ENCODE data around the gene MAP1LC3B.

Gene MAP1LC3B

DNA sequence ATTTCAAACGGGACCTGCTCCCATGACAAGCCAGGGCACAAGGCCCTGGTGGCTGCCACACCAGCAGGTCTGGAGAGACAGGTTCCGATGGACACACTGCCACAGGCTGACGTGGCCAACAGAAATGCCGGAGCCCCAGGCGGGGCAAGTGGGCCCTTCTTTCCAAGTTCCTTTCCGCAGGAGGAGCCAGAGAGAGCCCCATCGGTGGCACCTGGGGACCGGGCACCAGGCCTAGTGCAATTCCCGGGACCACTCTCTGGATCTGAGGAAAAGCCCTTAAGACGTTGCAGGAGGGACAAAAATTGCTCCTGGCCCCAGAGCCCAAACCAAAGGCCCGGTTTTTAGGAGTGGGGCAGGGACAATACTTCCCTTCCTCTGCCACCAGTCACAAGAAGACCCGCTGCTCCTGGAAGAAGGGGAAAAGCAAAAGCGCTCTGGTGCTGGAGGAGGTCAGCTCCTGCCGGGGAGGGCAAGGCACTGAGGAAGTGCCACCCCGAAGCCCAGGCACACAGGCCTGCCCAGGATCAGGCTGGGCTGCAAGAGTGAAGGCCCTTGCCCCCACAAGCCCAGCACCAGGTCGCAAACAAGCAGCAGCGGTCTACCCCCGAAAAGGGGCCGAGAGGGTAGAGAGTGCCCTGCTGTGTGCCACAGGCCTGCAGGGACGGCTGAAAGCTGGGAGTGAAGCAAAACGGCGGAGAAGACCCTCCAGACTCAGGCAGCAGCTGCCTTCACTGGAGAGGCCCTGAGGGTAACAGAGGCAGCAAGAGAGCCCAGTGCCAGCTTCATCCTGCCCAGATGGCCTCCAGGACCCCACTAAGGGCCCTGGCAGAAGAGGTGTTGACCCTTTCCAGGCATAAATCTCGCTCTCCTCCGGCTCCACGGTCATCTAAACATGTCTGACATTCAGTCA lies 29.1 kb downstream of the MAP1LC3B start:
- no peak overlapping the region for H3K4me3 ChIP-seq (ENCODE audit: low read length)
- H3K4me1 ChIP-seq (ENCODE audit: insufficient read depth, low read length), result peaks cover under 1% of the 10 kb centered on the region; the same call in 1 of the 2 replicates
- WGBS, result 95% methylated on average over 24 of the region's 25 CpGs
- no peaks in the 10 kb centered on the region for H3K9me3 ChIP-seq (ENCODE audit: insufficient read depth, low read depth, low read length)
- H3K36me3 ChIP-seq (ENCODE audit: insufficient read depth, low read length), result peaks cover 62% of the 10 kb centered on the region
- H3K27ac ChIP-seq (ENCODE audit: low read depth, low read length), result no peak overlapping the region
- no peaks in the 10 kb centered on the region for H3K27me3 ChIP-seq (ENCODE audit: insufficient read depth, low read length)
- no peak overlapping the region for H3K9ac ChIP-seq (ENCODE audit: low read depth, low read length)

DNA sequence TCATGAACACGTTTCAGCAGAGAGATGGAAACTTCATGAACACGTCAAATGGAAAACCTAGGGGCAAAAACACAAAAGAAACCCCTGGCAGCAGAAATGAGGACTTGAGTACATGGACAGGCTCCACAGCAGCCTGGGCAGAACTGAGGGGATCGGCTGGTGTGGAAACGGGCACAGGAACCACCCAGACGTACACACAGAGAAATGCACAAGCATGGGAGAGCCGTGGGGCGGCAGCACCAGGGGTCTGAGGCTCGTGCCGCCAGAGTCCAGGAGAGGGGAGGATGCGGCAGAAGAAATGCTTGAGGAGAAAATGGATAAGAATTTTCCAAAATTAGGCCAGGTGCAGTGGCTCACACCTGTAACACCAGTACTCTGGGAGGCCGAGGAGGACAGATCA lies 30.0 kb downstream of the MAP1LC3B start:
- Histone ChIP-seq H3K9me3 (ENCODE audit: insufficient read depth, low read depth, low read length) (no peaks in the 10 kb centered on the region), H3K27ac (ENCODE audit: low read depth, low read length) (no peak overlapping the region), H3K9ac (ENCODE audit: low read depth, low read length) (no peak overlapping the region), H3K36me3 (ENCODE audit: insufficient read depth, low read length) (peaks cover 54% of the 10 kb centered on the region), H3K4me1 (ENCODE audit: insufficient read depth, low read length) (peaks cover 9% of the 10 kb centered on the region), H3K4me3 (ENCODE audit: low read length) (no peak overlapping the region), H3K27me3 (ENCODE audit: insufficient read depth, low read length) (no peaks in the 10 kb centered on the region)
- 93% methylated on average over 11 of the region's 11 CpGs for WGBS

DNA sequence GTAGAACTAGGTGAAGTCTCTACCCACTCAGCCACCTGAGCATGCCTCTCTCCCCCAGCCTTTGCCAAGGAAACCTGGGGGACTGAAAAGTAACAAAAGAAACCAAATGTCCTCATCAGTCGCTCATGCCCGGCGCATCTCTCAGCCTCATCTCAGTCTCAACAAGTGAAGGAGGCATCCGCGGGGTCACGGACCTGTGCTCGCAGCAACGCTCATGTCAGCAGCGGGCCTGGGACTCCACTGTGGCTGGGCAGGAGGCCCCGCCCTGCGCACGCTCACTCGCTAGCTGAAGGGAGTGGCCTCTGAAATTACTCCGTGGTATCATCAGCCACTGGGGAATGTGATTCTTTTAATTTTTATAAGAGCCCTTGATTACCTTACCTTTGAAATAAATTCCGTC lies 31.3 kb downstream of the MAP1LC3B start:
- Histone ChIP-seq H3K27me3 (ENCODE audit: insufficient read depth, low read length) (no peaks in the 10 kb centered on the region), H3K36me3 (ENCODE audit: insufficient read depth, low read length) (peaks cover 42% of the 10 kb centered on the region), H3K4me1 (ENCODE audit: insufficient read depth, low read length) (peaks cover 11% of the 10 kb centered on the region), H3K9me3 (ENCODE audit: insufficient read depth, low read depth, low read length) (no peaks in the 10 kb centered on the region), H3K4me3 (ENCODE audit: low read length) (no peak overlapping the region), H3K9ac (ENCODE audit: low read depth, low read length) (no peak overlapping the region), H3K27ac (ENCODE audit: low read depth, low read length) (no peak overlapping the region)
- WGBS, result 96% methylated on average over 13 of the region's 15 CpGs

DNA sequence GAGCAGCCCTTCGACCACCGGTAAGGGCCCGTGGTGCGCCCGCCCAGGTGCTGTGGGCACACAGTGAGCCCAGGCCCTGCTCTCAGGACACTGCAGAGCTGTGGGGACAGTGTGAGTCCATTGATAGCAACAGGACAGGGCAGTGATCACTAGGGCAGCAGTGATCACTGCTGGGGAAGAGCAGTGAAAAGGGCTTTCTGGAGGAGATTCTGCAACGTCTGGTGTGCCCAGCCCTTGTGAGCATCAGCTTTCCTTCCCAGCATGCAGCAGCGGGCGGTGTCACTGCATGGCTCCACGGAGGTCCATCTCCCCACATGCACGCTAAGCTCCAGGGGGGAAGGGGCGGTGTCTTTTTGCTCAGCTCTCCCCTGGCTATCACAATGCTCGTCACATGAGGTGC lies 32.1 kb downstream of the MAP1LC3B start:
- no peak overlapping the region for H3K4me3 ChIP-seq (ENCODE audit: low read length)
- no peak overlapping the region for H3K27ac ChIP-seq (ENCODE audit: low read depth, low read length)
- 0 out of 2 replicates have a peak overlapping the region, but pooled peaks have one; percentile 5 for H3K9ac ChIP-seq (ENCODE audit: low read depth, low read length)
- peaks cover 45% of the 10 kb centered on the region for H3K36me3 ChIP-seq (ENCODE audit: insufficient read depth, low read length)
- WGBS, result 82% methylated on average over 12 of the region's 12 CpGs
- H3K9me3 ChIP-seq (ENCODE audit: insufficient read depth, low read depth, low read length), result no peaks in the 10 kb centered on the region
- H3K27me3 ChIP-seq (ENCODE audit: insufficient read depth, low read length), result no peaks in the 10 kb centered on the region
- H3K4me1 ChIP-seq (ENCODE audit: insufficient read depth, low read length), result peaks cover 11% of the 10 kb centered on the region

DNA sequence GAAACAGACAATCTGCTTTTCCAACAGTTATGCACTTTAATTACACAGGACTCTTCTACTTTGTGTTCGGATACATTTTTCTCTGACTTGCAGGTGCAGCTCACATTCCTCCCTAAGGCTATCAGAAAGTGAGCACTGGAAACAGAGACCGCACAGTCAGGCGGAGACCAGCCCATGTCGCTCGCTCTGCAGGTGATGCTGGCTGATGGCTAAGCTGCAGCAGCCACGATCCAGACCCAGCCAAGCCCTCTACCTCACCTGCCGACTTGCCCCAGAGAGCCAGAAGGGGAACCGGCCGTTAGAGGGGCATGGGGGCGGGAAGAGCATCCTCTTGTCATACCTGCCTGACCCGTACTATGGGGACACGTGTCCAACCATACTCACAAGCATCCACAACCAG lies 33.8 kb downstream of the MAP1LC3B start:
- Histone ChIP-seq H3K36me3 (ENCODE audit: insufficient read depth, low read length) (peaks cover 36% of the 10 kb centered on the region), H3K27ac (ENCODE audit: low read depth, low read length) (no peak overlapping the region), H3K4me3 (ENCODE audit: low read length) (no peak overlapping the region), H3K27me3 (ENCODE audit: insufficient read depth, low read length) (no peaks in the 10 kb centered on the region), H3K4me1 (ENCODE audit: insufficient read depth, low read length) (peaks cover 11% of the 10 kb centered on the region), H3K9ac (ENCODE audit: low read depth, low read length) (no peak overlapping the region), H3K9me3 (ENCODE audit: insufficient read depth, low read depth, low read length) (no peaks in the 10 kb centered on the region)
- 92% methylated on average over 12 of the region's 12 CpGs for WGBS

DNA sequence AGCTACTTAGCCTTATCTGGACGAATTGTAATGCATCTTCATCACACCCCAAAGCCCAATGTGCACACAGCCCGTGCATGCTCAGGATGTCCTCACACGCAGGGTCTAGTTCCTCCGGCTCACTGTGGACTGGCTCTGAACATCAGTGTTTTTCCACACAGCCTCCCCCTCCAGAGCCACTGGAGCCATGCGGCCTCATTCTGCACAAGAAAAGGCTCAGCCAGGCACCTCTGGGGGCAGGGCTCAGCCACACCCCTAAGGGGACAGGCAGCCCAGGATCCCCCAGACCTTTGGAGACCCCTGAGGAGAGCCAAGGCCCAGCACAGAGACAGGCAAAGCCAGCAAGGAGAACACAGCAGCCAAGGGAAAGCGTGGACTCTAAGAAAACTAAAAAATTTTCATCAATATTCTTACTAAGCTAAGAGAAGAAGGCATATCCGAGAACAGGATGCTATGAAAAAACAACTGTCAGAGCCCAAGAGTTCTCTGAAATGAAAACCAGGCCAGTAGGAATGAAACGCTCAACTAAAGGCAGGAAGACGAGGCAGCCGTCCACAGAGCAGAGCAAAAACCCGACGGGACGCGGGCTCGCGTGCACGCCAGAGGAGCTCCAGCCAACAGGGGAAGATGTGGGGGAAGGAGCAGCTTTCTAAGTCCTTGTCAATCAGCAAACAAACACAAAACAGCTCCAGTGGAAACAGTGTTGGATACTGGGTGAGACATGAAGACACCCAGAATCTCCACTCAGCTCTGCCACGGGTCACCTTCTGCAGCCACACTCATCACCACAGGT lies 34.5 kb downstream of the MAP1LC3B start:
- Histone ChIP-seq H3K9ac (ENCODE audit: low read depth, low read length) (no peak overlapping the region; the same call in 1 of the 2 replicates), H3K4me3 (ENCODE audit: low read length) (no peak overlapping the region), H3K9me3 (ENCODE audit: insufficient read depth, low read depth, low read length) (no peaks in the 10 kb centered on the region), H3K27ac (ENCODE audit: low read depth, low read length) (no peak overlapping the region; the same call in 1 of the 2 replicates), H3K27me3 (ENCODE audit: insufficient read depth, low read length) (no peaks in the 10 kb centered on the region), H3K4me1 (ENCODE audit: insufficient read depth, low read length) (peaks cover 11% of the 10 kb centered on the region), H3K36me3 (ENCODE audit: insufficient read depth, low read length) (peaks cover 34% of the 10 kb centered on the region)
- WGBS, result 83% methylated on average over 18 of the region's 18 CpGs

DNA sequence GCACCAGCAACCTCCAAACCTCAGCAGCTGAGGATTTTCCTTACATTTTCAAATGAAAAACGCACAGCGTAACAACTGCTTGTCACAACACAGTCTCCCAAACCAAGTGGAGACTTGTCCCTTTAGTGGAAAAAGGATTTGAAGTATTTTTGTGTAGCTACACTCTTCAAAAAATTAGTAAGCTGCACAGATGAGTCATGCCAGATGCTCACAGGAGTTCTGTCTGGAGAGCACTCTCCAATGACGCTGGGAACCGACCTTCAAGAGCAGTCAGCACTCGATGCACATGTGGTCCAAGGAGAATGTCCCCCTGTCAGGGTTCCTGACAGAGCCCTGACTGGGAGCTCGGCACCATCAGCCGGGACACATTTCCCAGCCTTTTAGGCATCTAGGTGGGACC lies 39.8 kb downstream of the MAP1LC3B start:
- Histone ChIP-seq H3K4me3 (ENCODE audit: low read length) (no peak overlapping the region), H3K27ac (ENCODE audit: low read depth, low read length) (no peak overlapping the region), H3K9me3 (ENCODE audit: insufficient read depth, low read depth, low read length) (no peaks in the 10 kb centered on the region), H3K9ac (ENCODE audit: low read depth, low read length) (no peak overlapping the region), H3K36me3 (ENCODE audit: insufficient read depth, low read length) (peaks cover 24% of the 10 kb centered on the region), H3K27me3 (ENCODE audit: insufficient read depth, low read length) (no peaks in the 10 kb centered on the region), H3K4me1 (ENCODE audit: insufficient read depth, low read length) (peaks cover 9% of the 10 kb centered on the region)
- 95% methylated on average over 7 of the region's 7 CpGs for WGBS

DNA sequence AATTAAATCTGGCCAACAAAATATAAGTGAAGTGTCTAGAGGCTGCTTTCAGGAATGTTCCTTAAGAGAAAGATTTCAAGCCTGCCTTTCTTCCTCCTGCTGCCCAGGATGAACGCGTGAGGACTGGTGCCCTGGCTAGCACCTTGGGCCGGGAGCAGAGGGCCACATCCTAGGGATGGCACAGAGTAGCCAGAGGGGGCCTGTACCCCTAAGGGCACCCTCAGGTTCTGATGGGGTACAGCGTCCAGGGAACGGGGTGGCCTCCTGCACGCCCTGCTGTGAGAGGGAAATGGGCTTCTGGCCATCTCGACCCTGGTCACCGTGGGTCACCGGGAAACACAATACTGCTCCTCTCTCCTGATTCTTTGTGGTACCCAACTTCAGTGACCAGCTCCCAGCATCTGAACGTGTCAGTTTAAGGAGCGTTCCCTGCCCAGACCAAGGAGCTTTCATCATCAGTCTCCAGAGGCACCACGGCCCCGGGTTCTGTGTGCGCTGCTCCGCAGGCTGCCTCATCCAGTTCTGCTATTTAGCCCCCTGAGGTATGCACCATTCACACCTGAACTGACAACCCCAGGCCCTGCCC lies 40.3 kb downstream of the MAP1LC3B start:
- peaks cover 5% of the 10 kb centered on the region; the same call in 1 of the 2 replicates for H3K4me1 ChIP-seq (ENCODE audit: insufficient read depth, low read length)
- no peaks in the 10 kb centered on the region for H3K9me3 ChIP-seq (ENCODE audit: insufficient read depth, low read depth, low read length)
- 96% methylated on average over 15 of the region's 15 CpGs for WGBS
- no peaks in the 10 kb centered on the region for H3K27me3 ChIP-seq (ENCODE audit: insufficient read depth, low read length)
- H3K4me3 ChIP-seq (ENCODE audit: low read length), result no peak overlapping the region
- peaks cover 24% of the 10 kb centered on the region for H3K36me3 ChIP-seq (ENCODE audit: insufficient read depth, low read length)
- H3K9ac ChIP-seq (ENCODE audit: low read depth, low read length), result no peak overlapping the region
- H3K27ac ChIP-seq (ENCODE audit: low read depth, low read length), result no peak overlapping the region

DNA sequence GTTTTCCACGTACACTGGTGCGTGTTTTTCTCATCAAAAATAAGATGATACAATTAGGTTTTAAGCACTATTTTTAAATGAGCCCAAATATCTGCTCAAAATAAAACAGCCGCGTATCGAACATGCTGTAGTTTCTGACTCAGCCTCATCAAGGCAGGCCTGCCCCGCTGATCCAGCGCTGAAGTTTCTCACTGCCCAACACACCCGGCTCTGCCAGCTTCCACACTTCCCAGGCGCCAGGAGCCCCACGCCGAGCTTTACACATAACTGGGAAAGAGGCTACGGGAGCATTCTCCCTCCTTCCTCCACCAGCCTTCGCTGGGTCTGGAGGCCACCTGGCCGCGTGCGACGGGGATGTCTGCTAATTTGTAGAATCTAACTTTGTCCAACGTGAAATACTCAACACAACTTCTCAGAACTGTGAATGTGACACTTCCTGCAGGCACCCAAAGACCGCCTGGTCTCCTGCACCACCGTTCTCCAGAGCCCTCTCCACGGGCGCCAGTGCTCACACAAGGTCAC lies 42.1 kb downstream of the MAP1LC3B start:
- Histone ChIP-seq H3K4me3 (ENCODE audit: low read length) (no peak overlapping the region), H3K36me3 (ENCODE audit: insufficient read depth, low read length) (peaks cover 18% of the 10 kb centered on the region), H3K27ac (ENCODE audit: low read depth, low read length) (no peak overlapping the region), H3K4me1 (ENCODE audit: insufficient read depth, low read length) (peaks cover 5% of the 10 kb centered on the region; the same call in 1 of the 2 replicates), H3K9me3 (ENCODE audit: insufficient read depth, low read depth, low read length) (no peaks in the 10 kb centered on the region), H3K27me3 (ENCODE audit: insufficient read depth, low read length) (no peaks in the 10 kb centered on the region), H3K9ac (ENCODE audit: low read depth, low read length) (no peak overlapping the region)
- WGBS, result 96% methylated on average over 22 of the region's 22 CpGs

DNA sequence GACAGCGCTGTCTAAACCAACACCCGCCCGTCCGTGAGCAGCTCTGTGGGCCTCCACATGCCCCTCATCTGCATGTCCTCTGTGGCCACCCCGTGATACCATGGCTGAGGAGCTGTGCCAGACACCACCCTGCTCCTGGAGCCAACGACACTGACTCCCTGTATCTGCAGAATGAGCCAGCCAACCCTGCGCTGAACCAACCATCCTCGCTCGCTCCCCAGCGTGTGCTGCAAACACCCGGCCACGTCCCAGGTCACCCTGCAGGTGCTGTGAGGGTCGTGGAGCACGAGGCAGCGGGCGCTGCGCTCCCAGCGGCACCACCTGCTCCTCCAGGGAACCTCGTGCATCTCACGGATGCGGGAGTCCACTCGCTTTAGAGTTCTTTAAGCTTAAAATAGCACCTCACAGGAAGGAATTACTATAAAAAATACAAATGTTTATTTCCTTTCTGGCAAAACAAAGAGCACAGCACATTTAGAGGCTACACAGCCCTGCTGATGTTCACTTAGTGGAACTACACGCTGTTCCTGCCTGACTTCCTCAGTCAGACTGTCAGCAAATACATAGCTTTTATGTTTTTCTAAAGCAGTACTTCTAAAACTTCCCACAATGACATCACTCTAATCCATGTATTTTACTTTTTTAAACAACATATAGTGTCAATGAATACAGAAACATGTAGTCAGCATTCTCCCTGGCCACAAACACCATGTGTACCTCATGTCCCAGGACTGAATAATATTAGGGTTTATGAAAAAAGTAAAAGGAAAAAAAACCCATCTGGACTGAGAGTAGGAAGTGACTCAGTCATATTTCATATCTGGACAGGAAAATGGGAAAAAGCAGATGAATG lies 43.5 kb downstream of the MAP1LC3B start:
- H3K36me3 ChIP-seq (ENCODE audit: insufficient read depth, low read length), result peaks cover 13% of the 10 kb centered on the region
- no peaks in the 10 kb centered on the region for H3K9me3 ChIP-seq (ENCODE audit: insufficient read depth, low read depth, low read length)
- H3K27ac ChIP-seq (ENCODE audit: low read depth, low read length), result no peak overlapping the region
- H3K27me3 ChIP-seq (ENCODE audit: insufficient read depth, low read length), result no peaks in the 10 kb centered on the region
- WGBS, result 93% methylated on average over 23 of the region's 23 CpGs
- H3K4me1 ChIP-seq (ENCODE audit: insufficient read depth, low read length), result peaks cover 5% of the 10 kb centered on the region; the same call in 1 of the 2 replicates
- H3K4me3 ChIP-seq (ENCODE audit: low read length), result no peak overlapping the region
- H3K9ac ChIP-seq (ENCODE audit: low read depth, low read length), result no peak overlapping the region

Measured in HUES64 (cell line).